ENCODE measurements around the gene TOMM7. TPM values are rescaled to one million over a fixed set of nuclear protein-coding genes. Genes with fewer than 3 reads are reported as not detected.

Gene TOMM7
- total and polyA plus RNA-seq, 9 of the 15 experiments (the other 6 are each of a cell fraction or from before 2014, with no cell fraction given): 283 to 1,717 (median 638) TPM

DNA sequence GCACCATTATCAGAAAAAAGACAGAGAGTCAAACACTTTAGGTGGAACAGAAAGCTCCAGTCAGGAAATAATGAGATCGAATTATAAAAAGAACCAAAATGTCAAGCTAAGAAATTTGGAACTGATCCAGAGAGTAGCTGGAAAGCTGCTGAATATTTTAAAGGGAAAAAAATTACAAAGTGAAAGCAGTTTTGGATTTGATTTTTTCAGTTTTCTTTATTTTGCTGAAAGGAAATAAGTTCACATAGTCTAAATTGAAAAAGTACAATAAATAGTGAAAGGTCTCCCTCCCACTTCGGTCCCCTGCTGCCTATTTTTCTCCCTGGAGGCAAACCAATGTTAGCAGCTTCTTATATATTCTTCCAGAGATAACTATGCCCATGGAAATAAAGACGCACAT lies 11.3 kb upstream of the TOMM7 start:
- no peak for ATAC-seq
- BruUV-seq (replicated peaks): no TSS peak
- H4K20me1 ChIP-seq (replicated peaks; ENCODE audit: control insufficient read depth, insufficient read depth, low read length): no peaks in the 10 kb centered on the region
- H3K4me3 ChIP-seq: no peak overlapping the region
- TF ChIP-seq, protein P1, sequence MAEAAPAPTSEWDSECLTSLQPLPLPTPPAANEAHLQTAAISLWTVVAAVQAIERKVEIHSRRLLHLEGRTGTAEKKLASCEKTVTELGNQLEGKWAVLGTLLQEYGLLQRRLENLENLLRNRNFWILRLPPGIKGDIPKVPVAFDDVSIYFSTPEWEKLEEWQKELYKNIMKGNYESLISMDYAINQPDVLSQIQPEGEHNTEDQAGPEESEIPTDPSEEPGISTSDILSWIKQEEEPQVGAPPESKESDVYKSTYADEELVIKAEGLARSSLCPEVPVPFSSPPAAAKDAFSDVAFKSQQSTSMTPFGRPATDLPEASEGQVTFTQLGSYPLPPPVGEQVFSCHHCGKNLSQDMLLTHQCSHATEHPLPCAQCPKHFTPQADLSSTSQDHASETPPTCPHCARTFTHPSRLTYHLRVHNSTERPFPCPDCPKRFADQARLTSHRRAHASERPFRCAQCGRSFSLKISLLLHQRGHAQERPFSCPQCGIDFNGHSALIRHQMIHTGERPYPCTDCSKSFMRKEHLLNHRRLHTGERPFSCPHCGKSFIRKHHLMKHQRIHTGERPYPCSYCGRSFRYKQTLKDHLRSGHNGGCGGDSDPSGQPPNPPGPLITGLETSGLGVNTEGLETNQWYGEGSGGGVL (CRISPR knock-in tag; IDR thresholded peaks at IDR 0.05): no peak
- TF ChIP-seq NFIC (IDR thresholded peaks at IDR 0.05): peak; percentile 53; the same call in 1 of the 2 replicates
- H3K4me2 ChIP-seq (ENCODE audit: insufficient read depth, low read length): no peak overlapping the region
- DNase-seq (ENCODE audit: extremely low read depth in 1 of 4, low spot score in 3 of 4): no peak
- WGBS (ENCODE audit: insufficient coverage, low coverage, missing lambda C conversion rate): 53% methylated on average over 3 of the region's 3 CpGs
- H3K4me1 ChIP-seq (replicated peaks in 1 of 2; ENCODE audit: control insufficient read depth in 2 of 2, insufficient read depth in 2 of 2, low read length in 2 of 2): peaks cover 2 to 3% of the 10 kb centered on the region in 2 experiments; a peak in 2 of 5 replicates
- no peaks in the 10 kb centered on the region for H3K9me3 ChIP-seq (replicated peaks; ENCODE audit: control insufficient read depth, insufficient read depth, low read depth, low read length)
- intact Hi-C loops (cut with micrococcal nuclease): no loop called here
- no peak overlapping the region for H3K27ac ChIP-seq (ENCODE audit: extremely low read depth, low read depth, low read length)
- in situ Hi-C loops (cut with MboI): no loop called here
- ChIA-PET POLR2A (interaction anchor here (0.6 kb wide), 1 partner anchor 281 kb away, joined by 3 read pairs; no protein-coding TSS in a partner anchor), CTCF (ENCODE audit: low intra/inter-chr PET ratio) (no interaction called here)
- no peaks in the 10 kb centered on the region for H3K36me3 ChIP-seq (ENCODE audit: control insufficient read depth, insufficient read depth, low read length)
- H3K9ac ChIP-seq (ENCODE audit: insufficient read depth in 1 of 2, low read depth in 2 of 2, low read length in 2 of 2): no peak overlapping the region
- no peak for FAIRE-seq
- H2AFZ ChIP-seq (ENCODE audit: low read depth, low read length): peak overlapping the region; percentile 78
- no peaks in the 10 kb centered on the region for H3K9me1 ChIP-seq (ENCODE audit: control insufficient read depth, insufficient read depth, low read length)
- no peaks in the 10 kb centered on the region for H3K79me2 ChIP-seq (ENCODE audit: control insufficient read depth, insufficient read depth, low read length)
- no peaks in the 10 kb centered on the region for H3K27me3 ChIP-seq (ENCODE audit: control insufficient read depth in 2 of 2, insufficient read depth in 2 of 2, low read length in 2 of 2)

Measured in K562 (cell line).